ENCODE results near the gene PRSS22.
A peak's percentile ranks its signal among the peaks of the same experiment; 100 is the strongest.
"Not testable (repeated sequence)": the region's sequence is repeated elsewhere in the genome, so short reads cannot be mapped to it uniquely, and the experiment has no call there.

The PRSS22 gene, protein sequence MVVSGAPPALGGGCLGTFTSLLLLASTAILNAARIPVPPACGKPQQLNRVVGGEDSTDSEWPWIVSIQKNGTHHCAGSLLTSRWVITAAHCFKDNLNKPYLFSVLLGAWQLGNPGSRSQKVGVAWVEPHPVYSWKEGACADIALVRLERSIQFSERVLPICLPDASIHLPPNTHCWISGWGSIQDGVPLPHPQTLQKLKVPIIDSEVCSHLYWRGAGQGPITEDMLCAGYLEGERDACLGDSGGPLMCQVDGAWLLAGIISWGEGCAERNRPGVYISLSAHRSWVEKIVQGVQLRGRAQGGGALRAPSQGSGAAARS

DNA sequence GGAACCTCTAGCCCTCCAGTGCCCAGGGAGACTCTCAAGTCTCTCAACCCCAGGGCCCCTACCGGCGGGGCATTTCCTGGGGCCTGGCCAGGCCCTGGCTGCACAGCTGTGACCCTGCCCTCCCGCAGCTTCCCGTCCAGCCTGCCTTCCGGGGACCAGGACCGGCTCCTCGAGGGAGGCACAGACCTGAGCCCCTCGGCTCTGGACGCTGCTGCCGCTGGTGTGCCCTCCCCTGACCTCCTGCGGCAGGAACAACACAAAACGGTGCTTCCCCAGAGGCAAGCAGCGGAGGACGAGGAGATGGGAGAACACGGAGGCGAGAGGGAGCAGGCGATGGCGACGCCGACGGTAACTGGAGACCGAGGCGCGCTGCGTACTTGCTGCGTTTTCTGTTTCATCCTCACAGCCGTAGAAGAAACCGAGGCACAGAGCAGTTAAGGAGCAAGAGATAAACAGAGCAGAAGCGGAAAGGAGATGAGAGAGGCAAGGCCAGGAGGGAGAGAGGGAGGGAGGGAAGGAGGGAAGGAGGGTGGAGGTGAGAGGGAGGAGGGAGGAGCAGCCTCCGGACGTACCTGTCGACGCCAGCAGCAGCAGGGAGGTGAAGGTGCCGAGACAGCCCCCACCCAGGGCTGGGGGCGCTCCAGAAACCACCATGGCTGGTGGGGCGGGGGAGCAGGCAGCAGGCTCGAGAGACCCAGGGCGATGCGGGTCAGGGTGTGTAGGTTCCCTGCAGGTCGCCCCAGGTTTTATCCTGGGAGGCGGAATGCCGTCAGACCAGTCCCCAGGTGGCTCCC lies at the start of gene PRSS22:
Gene PRSS22, minus strand, starts transcription at position 720 of the 794 bp plus-strand sequence. Its CDS starts 66 bp downstream, at position 654.
- intact Hi-C loops (cut with DNase I), result no loop called here
- DNase-seq, result peak in 1 of 10 donors; percentile 60

DNA sequence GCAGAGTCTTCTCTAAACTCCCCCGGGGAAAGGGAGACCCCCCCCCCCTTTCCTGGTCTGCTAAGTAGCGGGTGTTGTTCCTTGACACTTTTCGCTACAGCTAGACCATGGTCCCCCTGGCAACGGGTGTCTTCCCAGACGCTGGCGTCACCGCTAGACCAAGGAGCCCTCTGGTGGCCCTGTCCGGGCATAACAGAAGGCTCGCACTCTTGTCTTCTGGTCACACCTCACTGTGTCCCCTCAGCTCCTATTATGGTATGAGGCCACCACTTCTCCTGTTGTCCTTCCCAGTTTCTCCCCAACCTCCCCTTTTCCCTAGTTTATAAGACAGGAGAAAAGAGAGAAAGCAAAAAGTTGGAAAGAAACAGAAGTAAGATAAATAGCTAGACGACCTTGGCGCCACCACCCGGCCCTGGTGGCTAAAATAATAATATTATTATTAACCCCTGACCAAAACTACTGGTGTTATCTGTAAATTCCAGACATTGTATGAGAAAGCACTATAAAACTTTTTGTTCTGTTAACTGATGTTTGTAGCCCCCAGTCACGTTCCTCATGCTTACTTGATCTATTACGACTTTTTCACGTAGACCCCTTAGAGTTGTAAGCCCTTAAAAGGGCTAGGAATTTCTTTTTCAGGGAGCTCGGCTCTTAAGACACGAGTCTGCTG lies 49.2 kb upstream of the PRSS22 start:
- intact Hi-C loops (cut with DNase I), result not testable (repeated sequence)
- DNase-seq, result peak in 6 of 10 donors; percentile 38 to 88 (median 55)

DNA sequence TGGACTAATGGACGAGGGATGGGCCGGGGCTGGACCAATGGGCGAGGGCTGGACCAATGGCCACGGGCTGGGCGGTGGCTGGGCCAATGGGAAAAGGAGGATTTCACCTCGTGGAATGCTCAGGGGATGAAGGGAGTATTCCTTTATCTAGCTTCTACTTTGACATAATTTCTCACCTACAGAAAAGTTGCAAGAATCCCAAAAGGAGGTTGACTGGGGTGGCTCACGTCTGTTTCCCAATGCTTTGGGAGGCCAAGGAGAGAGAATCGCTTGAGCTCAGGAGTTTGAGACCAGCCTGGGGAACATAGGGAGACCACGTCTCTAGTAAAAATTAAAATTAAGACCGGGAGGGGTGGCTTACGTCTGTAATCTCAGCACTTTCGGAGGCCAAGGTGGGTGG lies 48.0 kb upstream of the PRSS22 start:
- intact Hi-C loops (cut with DNase I), result loop anchor here (2.0 kb wide), 1 partner anchor 23 kb away; the partner anchor contains the start of gene FLYWCH2
- no peak for DNase-seq

DNA sequence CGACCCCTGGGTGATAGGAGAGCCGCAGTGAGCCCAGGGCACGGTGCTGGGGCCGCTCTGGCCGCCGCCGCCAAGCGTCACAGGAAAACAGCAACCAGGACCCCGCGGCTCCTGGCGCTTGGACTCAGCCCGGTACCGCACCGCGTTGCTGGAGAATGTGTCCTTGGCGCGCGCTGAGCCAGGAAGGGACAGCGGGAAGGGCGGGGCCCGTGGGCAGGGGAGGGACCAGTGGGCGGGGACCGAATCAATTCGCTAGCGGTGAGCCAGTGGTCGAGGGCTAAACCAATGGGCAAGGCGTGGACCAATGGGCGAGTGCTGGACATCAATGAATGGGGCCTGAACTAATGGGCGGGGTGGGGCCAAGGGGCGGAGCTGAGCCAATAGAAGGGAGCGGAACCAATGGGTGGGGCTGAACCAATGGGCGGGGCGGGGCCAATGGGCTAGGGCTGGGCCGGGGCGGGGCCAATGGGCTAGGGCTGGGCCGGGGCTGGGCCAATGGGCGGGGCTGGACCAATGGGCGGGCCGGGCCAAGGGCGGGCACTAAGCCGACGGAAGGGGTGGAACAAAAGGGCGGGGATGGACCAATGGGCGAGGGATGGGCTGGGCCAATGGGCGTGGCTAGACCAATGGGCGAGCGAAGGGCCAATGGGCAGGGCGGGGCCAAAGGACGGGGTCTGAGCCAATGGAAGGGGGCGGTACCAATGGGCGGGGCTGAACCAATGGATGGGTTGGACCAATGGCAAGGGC lies 47.4 kb upstream of the PRSS22 start:
- DNase-seq, result peak; percentile 99 to 100 (median 100)
- intact Hi-C loops (cut with DNase I), result loop anchor here (2.0 kb wide), 1 partner anchor 23 kb away; the partner anchor contains the start of gene FLYWCH2

DNA sequence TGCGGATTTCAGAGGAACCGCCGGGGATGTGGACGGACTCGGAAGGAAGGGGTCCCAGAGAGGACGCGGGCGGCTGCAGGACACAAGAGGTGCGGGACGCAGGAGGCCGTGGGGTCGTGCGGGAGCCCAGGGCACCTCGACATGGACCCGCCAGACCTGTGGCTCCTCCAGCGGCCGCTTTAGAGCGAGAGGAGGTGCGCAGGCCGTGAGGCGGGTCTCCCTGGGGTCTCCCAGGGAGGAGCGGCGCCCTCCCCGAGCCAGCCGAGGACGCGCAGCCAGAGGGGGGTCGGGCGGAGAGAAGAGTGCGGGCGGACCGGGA lies 46.9 kb upstream of the PRSS22 start:
- DNase-seq, result peak in 4 of 10 donors; percentile 24 to 73 (median 26)
- intact Hi-C loops (cut with DNase I), result loop anchor here (2.0 kb wide), 1 partner anchor 22 kb away; the partner anchor contains the start of gene FLYWCH2

DNA sequence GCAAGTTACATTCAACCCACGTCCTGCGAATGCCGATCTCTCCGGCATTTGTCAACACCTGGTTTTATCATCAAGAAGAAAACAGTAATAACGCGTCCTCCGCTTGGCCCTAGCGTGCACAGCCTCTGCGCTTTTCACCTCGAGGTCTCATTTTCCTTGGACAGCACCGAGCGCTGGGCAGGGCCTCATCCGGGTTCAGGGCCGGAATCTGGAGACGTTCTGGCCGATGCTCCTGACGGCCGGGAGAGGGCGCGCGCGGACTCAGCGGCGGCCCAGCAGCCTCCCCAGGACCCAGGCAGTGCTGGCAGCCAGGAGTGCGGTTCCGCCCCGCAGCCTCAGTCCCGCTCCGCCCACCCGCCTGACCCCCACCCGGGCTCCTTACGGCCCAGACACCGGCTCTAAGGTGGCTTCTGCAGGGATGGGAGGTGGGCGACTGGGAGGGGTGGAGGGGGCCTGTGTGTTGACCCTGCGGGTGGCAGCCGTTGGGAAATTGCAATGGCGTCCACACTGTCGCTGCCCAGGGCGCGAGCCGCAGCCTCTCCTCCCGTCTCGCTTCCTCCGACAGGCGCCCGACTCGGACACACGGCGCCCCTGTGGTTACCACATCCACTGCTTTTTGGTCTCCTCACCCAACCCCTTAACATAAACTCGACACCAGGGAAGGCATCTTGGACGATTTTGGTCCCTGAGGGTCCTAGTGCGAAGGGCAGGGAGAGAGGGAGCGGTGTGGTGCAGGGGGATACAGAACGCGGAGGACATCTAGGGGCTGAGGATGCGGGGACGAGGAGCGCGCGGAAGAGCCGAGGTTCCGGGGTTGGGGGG lies 46.3 kb upstream of the PRSS22 start:
- peak; percentile 76 to 98 (median 86) for DNase-seq
- intact Hi-C loops (cut with DNase I), result loop anchor here (2.0 kb wide), 1 partner anchor 22 kb away; the partner anchor contains the start of gene FLYWCH2

DNA sequence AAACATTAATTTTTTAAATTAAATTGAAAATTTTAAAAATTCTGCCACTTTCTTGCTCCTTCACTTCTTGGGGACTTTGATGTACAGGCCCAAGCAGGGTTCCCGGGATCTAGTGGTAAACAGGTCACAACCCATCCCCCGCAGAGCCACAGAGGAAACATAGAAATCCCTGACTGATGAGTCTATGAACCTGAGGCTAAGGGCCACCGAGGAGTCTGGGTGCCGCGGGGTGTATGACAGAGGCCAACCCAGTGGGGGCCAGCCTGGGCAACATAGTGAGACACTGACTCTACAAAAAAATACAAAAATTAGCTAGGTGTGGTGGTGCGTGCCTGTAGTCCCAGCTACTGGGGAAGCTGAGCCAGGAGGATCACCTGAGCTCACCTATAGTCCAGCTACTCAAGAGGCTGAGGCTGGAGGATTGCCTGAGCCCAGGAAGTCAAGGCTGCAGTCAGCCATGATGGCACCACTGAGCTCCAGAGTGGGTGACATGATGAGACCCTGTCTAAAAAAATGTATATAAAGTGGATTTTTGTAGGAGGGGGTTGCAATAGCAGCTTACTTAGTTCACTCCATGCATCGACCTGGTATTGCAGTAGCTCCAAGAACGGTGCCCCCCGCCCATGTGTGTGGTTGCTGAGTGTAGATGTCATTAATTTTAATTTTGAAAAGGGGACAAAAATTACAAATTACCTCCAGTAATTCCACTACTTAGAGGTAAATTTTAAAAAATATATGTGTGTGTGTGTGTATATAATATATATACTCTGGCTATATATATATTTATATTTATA lies 44.6 kb upstream of the PRSS22 start:
- intact Hi-C loops (cut with DNase I), result no loop called here
- DNase-seq, result peak in 2 of 10 donors; percentile 40 to 61

DNA sequence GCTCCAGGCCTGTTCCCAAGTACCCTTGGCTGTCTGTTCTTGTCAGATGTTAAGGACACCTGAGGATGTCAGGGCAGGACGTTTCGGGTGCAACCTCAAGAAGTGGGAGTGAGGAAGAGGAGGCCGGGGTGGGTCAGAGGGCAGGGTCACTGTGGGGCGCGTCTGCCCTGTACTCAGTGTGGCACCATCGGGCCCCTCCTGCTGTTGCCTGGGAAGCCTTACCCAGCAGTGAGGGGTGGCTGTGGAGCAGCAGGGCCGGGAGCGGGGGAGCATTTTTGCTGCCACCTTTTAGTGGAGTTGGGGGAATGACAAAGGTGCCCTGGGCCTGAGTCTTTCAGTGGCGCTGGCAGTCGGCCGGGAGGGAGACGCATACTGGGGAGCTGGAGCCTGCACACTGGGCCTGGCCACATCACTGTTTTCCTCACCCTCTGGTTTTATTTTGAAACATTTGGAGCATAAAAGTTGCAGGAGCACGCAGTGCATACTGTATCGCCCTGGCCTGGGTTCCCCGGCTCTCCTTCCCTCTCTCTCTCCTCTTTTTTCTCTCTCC lies 42.6 kb upstream of the PRSS22 start:
- intact Hi-C loops (cut with DNase I), result no loop called here
- DNase-seq, result peak in 2 of 10 donors; percentile 50 to 70

DNA sequence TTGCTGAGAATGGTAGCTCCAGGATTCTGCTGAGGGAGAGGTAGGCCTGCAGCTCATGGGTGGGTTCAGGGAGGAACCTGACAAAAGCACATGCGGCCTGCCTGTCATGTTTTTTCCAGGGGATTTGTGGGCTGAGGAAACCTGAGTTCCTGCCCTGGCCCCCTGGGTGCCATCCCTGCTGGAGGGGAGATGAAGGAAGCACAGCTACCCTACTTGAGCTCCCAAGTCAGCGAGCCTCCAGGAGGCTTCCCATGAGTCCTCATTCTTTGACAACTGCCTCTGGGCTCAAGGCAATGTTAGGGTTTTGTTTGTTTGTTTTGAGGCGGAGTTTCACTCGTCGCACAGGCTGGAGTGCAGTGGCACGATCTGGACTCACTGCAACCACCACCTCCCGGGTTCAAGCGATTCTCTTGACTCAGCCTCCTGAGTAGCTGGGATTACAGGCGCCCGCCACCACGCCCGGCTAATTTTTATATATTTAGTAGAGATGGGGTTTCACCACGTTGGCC lies 41.6 kb upstream of the PRSS22 start:
- peak in 1 of 10 donors; percentile 44 for DNase-seq
- intact Hi-C loops (cut with DNase I), result no loop called here

DNA sequence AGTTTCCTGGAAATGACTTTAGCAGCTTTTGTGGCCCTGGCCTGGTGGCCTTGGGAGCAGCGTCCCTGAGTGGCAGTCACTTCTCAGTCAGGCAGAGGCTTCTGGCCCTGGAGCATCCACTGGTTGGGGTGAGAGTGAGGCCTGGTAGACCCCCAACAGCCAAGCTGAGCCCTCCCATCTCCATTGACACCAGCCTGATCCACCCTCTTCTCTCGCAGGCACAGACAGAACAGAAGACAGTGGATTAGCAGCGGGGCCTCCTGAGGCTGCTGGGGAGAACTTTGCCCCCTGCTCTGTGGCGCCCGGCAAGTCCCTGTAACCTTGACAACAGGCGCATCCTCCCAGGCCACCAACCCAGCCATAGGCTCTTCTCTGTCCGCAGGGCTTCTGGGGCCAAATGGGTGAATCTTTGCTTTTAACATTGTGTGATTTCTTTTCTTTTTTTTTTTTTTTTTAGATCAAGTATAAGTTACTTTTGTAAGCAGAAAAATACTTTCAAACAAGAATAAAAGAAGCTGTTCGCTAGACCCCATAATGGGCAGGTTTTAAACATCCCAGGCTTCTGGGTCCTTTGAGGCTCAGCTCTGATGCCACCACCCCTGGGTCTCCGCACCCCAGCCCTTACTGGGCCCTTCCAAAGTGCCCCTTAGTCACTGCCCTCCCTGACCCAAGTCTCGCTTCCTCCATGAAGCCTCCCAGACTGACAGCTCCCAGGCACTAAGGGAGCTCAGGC lies 41.0 kb upstream of the PRSS22 start:
- intact Hi-C loops (cut with DNase I), result no loop called here
- DNase-seq, result peak in 1 of 10 donors; percentile 63

DNA sequence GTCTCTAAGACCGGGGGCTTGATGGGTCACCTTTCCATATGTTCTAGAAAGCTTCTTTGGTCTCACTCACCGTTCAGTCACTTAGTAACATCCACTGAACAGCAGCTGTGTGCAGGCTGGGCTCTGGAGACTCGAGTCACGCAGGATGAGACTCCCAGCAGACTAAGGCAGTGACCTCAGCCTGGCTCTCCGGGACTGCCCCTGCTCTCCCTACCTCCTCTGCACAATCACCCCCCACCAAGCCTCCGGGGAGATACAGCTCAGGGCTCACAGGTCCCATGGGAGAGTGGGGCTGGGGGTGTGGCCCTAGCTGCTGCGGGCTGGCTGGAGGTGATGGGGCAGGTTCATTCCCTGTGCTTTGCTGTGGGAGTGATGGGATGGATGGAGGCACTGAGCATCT lies 39.1 kb upstream of the PRSS22 start:
- intact Hi-C loops (cut with DNase I), result no loop called here
- peak in 1 of 10 donors; percentile 39 for DNase-seq

DNA sequence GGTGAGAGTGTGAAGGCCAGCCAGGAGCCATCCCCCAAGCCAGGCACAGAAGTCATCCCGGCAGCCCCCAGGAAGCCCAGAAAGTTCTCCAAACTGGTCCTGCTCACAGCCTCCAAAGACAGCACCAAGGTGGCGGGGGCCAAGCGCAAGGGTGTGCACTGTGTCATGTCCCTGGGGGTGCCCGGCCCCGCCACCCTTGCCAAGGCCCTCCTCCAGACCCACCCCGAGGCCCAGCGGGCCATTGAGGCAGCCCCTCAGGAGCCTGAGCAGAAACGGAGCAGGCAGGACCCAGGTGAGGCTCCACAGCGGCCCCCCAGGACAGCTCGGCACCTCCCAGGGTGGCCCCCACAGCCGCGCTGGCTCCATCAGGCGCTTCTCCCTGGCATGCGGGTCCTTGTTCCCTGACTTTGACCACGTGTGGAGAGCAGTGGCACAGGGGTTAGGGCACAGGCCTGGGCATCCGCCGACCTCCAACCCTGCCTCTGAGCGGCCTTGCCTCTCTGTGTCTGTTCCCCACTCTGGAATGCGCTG lies 38.6 kb upstream of the PRSS22 start:
- intact Hi-C loops (cut with DNase I), result no loop called here
- DNase-seq, result peak in 2 of 10 donors; percentile 54 to 81

DNA sequence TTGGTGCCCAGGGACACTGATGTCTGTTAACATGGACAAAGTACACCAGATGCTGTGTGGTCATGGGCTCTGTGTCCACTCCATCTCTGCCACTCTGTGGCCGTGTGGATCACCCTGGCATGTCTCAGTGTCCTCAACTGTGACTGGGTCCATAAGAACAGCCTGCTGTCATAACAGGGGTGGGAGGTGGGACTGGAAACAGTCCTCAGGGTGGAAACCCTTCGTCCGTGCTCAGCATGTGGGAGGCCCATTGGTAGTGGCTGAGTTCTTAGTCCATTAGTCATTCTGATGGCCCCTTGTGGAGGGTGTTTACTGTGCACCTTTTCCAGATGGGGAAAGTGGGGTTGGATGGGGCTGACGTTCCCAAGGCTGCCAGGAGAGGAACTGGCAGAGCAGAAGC lies 37.8 kb upstream of the PRSS22 start:
- DNase-seq, result peak in 1 of 10 donors; percentile 14
- intact Hi-C loops (cut with DNase I), result no loop called here

DNA sequence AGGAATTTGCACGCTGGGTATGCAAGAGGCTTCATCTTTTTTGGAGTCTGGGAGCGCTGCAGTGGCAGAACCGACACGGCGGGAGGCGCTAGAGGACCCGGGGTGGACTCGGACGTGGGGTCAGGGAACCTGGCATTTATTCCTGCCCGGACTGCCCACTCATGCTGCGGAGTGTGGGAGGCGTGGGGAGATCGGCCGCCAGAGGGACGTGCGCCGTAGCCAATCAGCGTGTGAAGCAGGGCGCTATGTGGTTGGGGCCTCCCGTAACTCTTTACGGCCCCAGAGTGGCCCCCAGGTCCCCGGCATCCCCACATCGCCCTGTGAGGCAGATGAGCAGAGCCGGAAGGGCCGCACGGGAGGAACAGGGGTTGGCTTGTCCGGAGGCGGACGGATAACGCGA lies 36.3 kb upstream of the PRSS22 start:
- DNase-seq, result peak in 3 of 10 donors; percentile 51 to 70 (median 55)
- intact Hi-C loops (cut with DNase I), result no loop called here

DNA sequence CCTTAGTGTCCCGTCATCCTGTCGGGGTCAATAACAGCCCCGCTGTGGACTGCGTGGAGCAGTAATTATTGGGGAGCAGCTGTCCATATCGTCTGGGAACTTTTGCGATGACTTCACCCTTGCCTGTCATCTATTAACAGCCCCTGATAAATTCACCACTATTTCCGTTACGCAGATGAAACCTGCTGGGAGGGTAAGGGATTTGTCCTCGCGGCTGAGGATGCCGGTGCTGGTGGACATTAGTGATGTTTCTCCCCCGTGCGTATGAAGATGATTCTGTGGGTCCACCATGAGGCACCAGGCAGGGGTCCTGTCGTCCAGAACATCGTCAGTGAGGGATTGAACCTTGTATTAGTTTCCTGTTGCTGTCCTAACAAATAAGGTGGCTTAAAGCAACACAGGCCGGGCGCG lies 26.1 kb upstream of the PRSS22 start:
- peak in 2 of 10 donors; percentile 51 to 61 for DNase-seq
- intact Hi-C loops (cut with DNase I), result loop anchor here (5.0 kb wide), 1 partner anchor 107 kb away; the partner anchor contains the start of gene ELOB

DNA sequence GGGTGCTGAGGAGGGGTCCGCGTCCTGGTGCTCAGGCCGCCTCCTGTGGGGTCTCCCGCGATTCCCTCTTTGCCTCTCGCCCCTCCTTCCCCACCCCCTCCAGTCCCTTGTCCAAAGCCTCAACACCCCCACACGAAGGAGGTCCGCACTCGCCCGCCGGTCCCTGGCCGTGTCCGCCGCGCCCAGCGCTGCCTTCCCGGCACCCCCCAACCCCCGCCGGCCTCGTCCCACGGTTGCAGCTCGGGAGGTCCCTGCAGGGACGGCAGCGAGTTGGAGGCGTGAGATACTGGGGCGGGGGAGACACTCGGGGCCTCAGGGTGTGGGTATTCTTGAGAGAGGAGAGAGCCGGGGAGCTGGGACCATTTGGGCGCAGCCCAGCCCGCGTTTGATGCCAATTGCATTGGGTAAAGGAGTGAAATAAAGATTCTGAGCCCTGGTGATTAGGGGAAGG lies 25.5 kb upstream of the PRSS22 start:
- DNase-seq, result peak in 6 of 10 donors; percentile 18 to 88 (median 29)
- intact Hi-C loops (cut with DNase I), result loop anchor here (2.0 to 5.0 kb wide), 2 partner anchors 21 to 106 kb away; partner anchors contain the start of gene ELOB

Measured in posterior cingulate gyrus (tissue), 11 donors.